Ishikawa (cell line): ENCODE data around the gene GLI3.

Source experiments
- CEBPB ChIP-seq: IDR thresholded peaks from 2 replicates; pipeline ENCODE4 v1.6.1; 2012
- EP300 ChIP-seq: IDR thresholded peaks from 2 replicates; pipeline ENCODE4 v1.6.1; 2012; ENCODE audit warnings: borderline replicate concordance
- FOXM1 ChIP-seq: IDR thresholded peaks from 2 replicates; pipeline ENCODE4 v1.6.1; 2012; ENCODE audit warnings: low read depth, borderline replicate concordance
- MAX ChIP-seq: IDR thresholded peaks from 2 replicates; pipeline ENCODE4 v1.6.1; 2012
- RAD21 ChIP-seq: IDR thresholded peaks from 2 replicates; pipeline ENCODE4 v1.6.1; 2012; ENCODE audit warnings: low read depth
- REST ChIP-seq: IDR thresholded peaks from 2 replicates; pipeline ENCODE4 v1.6.1; 2012; ENCODE audit warnings: low read depth, mild to moderate bottlenecking
- TEAD4 ChIP-seq: IDR thresholded peaks from 2 replicates; pipeline ENCODE4 v1.6.1; 2012
- USF1 ChIP-seq: IDR thresholded peaks from 2 replicates; pipeline ENCODE4 v1.6.1; 2012
- ZBTB7A ChIP-seq: IDR thresholded peaks from 2 replicates; pipeline ENCODE4 v1.6.1; 2012; ENCODE audit warnings: low read depth

GRCh38 chr7:42156967-42157721, 79.9 kb downstream of the GLI3 start:
- TF ChIP-seq FOXM1 (no peak), TEAD4 (no peak), CEBPB (no peak), MAX (no peak), RAD21 (no peak), REST (no peak), USF1 (no peak), EP300 (no peak), ZBTB7A (no peak)
